NB4 (cell line): ENCODE results near the gene PNPO.
A peak's percentile ranks its signal among the peaks of the same experiment; 100 is the strongest.

ENCODE experiments used
- DNase-seq: peaks from one replicate; pipeline ENCODE4 v3.0.0; 2010; ENCODE audit warnings: low read depth
- H3K4me3 ChIP-seq: one replicate; pipeline ENCODE4 v1.5.1; 2011; ENCODE audit warnings: mild to moderate bottlenecking, low read depth, low read length, moderate library complexity
- MYC ChIP-seq: IDR thresholded peaks from 2 replicates; pipeline ENCODE4 v1.6.1; 2011; ENCODE audit warnings: low read depth, low read length
- POLR2A ChIP-seq: IDR thresholded peaks from 2 replicates; pipeline ENCODE4 v1.6.1; 2011; ENCODE audit warnings: mild to moderate bottlenecking; ENCODE audit not compliant: insufficient read length; ENCODE audit errors: extremely low read depth
- TF ChIP-seq, protein P1 (sequence below): IDR thresholded peaks from one replicate; pipeline ENCODE4 v1.5.1; 2012; ENCODE audit warnings: low read depth, low read length
- TF ChIP-seq, protein P2 (sequence below): IDR thresholded peaks from 2 replicates; pipeline ENCODE4 v1.6.1; 2011; ENCODE audit warnings: low read depth, low read length

The PNPO gene

DNA sequence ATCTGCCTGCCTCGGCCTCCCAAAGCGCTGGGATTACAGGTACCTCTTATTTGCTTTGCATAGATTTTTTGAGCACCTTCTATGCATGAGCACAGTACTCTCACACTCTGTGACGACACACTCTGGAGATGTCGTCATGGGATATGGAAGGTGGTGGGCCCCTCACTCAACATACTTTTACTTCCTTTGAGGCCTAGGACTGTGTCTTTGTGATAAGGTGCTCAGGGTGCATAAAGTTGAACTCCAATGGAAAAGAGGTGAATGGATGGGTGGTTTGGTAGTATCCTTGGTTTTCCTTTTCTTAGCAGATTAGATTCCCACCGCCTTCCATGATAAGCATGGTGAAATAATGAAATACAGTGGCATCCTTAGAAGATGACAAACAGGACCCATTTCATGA, 23.5 kb downstream of the PNPO start:
- no peak overlapping the region for H3K4me3 ChIP-seq
- no peak for TF ChIP-seq POLR2A
- TF ChIP-seq, protein P1, sequence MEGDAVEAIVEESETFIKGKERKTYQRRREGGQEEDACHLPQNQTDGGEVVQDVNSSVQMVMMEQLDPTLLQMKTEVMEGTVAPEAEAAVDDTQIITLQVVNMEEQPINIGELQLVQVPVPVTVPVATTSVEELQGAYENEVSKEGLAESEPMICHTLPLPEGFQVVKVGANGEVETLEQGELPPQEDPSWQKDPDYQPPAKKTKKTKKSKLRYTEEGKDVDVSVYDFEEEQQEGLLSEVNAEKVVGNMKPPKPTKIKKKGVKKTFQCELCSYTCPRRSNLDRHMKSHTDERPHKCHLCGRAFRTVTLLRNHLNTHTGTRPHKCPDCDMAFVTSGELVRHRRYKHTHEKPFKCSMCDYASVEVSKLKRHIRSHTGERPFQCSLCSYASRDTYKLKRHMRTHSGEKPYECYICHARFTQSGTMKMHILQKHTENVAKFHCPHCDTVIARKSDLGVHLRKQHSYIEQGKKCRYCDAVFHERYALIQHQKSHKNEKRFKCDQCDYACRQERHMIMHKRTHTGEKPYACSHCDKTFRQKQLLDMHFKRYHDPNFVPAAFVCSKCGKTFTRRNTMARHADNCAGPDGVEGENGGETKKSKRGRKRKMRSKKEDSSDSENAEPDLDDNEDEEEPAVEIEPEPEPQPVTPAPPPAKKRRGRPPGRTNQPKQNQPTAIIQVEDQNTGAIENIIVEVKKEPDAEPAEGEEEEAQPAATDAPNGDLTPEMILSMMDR: no peak
- TF ChIP-seq, protein P2, sequence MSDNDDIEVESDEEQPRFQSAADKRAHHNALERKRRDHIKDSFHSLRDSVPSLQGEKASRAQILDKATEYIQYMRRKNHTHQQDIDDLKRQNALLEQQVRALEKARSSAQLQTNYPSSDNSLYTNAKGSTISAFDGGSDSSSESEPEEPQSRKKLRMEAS: no peak
- no peak for TF ChIP-seq MYC
- no peak for DNase-seq

GRCh38 chr17:47966079-47966519, 24.7 kb downstream of the PNPO start:
- DNase-seq: no peak
- no peak overlapping the region for H3K4me3 ChIP-seq
- TF ChIP-seq MYC: no peak
- TF ChIP-seq, protein P1: no peak
- no peak for TF ChIP-seq POLR2A
- TF ChIP-seq, protein P2: no peak

- H3K4me3 ChIP-seq: no peak overlapping the region
- DNase-seq: no peak
- TF ChIP-seq, protein P2: no peak
- TF ChIP-seq, protein P1: no peak
- TF ChIP-seq MYC: no peak
These were observed 26.4 kb downstream of the PNPO start for GRCh38 chr17:47967607-47968252.

DNA sequence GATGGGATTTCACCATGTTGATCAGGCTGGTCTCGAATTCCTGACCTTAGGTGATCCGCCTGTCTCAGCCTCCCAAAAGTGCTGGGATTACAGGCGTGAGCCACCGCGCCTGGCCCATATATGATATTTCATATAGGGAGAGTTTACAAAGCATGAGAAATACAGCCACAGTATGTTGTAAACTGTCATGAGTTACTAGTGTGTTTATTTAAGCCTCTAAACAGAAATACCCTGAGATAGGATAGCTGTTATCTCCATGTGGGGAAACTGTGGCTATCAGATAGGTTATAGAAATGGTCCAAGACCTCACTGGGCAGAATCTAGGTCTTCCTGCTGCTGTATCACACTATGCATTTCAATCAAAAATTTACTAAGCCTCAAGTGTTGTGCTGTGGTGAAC, 27.5 kb downstream of the PNPO start:
- H3K4me3 ChIP-seq: no peak overlapping the region
- TF ChIP-seq POLR2A (no peak), MYC (no peak)
- TF ChIP-seq, protein P1: no peak
- TF ChIP-seq, protein P2: no peak
- no peak for DNase-seq

DNA sequence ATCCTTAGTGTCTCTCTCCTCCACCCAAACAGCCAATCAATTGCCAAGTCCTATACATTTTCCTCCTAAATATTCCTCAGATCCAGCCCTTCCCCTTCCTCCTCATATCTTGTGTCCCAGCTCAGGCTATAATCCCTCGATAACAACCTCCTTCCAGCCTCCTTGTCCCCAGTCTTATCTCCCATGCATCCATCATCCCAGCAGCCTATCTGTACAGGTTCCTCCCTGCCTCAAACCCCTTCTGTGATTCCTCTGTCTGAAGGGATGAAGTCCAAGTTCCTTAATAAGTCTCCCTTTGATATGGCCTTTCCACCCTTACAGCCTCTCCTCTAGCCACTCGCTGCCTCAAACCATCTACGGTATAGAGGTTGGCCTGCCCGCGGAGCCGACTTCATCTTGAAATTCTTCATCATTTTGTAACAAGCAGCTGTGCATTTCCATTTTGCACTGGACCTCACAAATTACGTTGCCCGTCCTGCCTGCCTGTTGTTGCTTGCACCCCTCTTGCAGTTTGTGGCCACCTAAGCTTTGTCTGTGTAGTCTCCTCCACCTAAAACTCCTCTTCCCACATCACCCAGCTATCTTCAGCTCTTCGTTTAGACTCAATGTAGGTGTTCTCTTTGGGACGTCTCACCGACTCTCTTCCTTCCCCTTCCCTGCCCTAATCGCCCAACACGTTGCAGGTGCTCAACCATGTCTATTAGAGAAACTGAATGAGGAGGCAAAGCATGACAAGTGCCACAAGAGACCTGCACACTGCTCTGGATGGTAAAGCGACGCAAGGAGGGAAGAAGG, 28.8 kb downstream of the PNPO start:
- DNase-seq: no peak
- TF ChIP-seq, protein P2: no peak
- TF ChIP-seq MYC (no peak), POLR2A (no peak)
- TF ChIP-seq, protein P1: no peak
- H3K4me3 ChIP-seq: peak overlapping the region; percentile 32
